ENCODE measurements around the gene SPATA31D4. TPM values are rescaled to one million over a fixed set of nuclear protein-coding genes. Genes with fewer than 3 reads are reported as not detected.
A peak's percentile ranks its signal among the peaks of the same experiment; 100 is the strongest.

SPATA31D4 gene
- polyA plus RNA-seq, 3 donors = not detected

- no peaks in the 10 kb centered on the region for H3K9me3 ChIP-seq (replicated peaks in 1 of 2; ENCODE audit: control insufficient read depth in 1 of 2, insufficient read depth in 1 of 2, low read length in 2 of 2)
- no peak for DNase-seq
- H3K27ac ChIP-seq (ENCODE audit: low read depth in 1 of 2, low read length in 2 of 2) = no peak overlapping the region
- H3K4me1 ChIP-seq (ENCODE audit: control insufficient read depth in 1 of 2, insufficient read depth in 2 of 2, low read length in 2 of 2) = no peaks in the 10 kb centered on the region
- H3K36me3 ChIP-seq (replicated peaks in 1 of 2; ENCODE audit: control insufficient read depth in 1 of 2, insufficient read depth in 2 of 2, low read length in 2 of 2) = no peaks in the 10 kb centered on the region
- no CpG with 5 or more reads among the region's 3 CpGs for WGBS (ENCODE audit: insufficient coverage)
- no peak for TF ChIP-seq CTCF (IDR thresholded peaks at IDR 0.05)
- Mint-ChIP-seq H3K4me3 (no peak overlapping the region), H3K4me1 (no peaks in the 10 kb centered on the region), H3K9me3 (peaks cover 0 to 10% (median 5%) of the 10 kb centered on the region in 7 donors), H3K27me3 (ENCODE audit: low read depth in 3 of 3) (no peaks in the 10 kb centered on the region), H3K36me3 (no peaks in the 10 kb centered on the region), H3K27ac (peak overlapping the region in 1 of 7 donors; percentile 19)
- no peaks in the 10 kb centered on the region for H3K79me2 ChIP-seq (ENCODE audit: insufficient read depth, low read length)
- intact Hi-C loops (cut with micrococcal nuclease) = no loop called here
- no peak overlapping the region for H3K4me3 ChIP-seq (replicated peaks in 1 of 3; ENCODE audit: low read depth in 2 of 3, low read length in 3 of 3)
- no peak overlapping the region for H2AFZ ChIP-seq (ENCODE audit: insufficient read depth, low read depth, low read length, poor library complexity, severe bottlenecking)
- H3K27me3 ChIP-seq (ENCODE audit: control insufficient read depth in 2 of 2, insufficient read depth in 2 of 2, low read length in 2 of 2) = no peaks in the 10 kb centered on the region
- no peak overlapping the region for H3K9ac ChIP-seq (ENCODE audit: insufficient read depth, low read length, poor library complexity, severe bottlenecking)
- H3K4me2 ChIP-seq (replicated peaks; ENCODE audit: extremely low read depth, low read length, poor library complexity, severe bottlenecking) = no peak overlapping the region
- H4K20me1 ChIP-seq (ENCODE audit: insufficient read depth, low read length) = no peaks in the 10 kb centered on the region
Measured at GRCh38 chr9:81902626-81903025, 25.6 kb upstream of the SPATA31D4 start.

- Mint-ChIP-seq H3K27me3 (ENCODE audit: low read depth in 3 of 3) (peaks cover 0 to 2% (median 0%) of the 10 kb centered on the region in 3 donors), H3K4me3 (no peak overlapping the region), H3K9me3 (peaks cover 0 to 8% (median 5%) of the 10 kb centered on the region in 7 donors), H3K4me1 (no peaks in the 10 kb centered on the region), H3K27ac (no peak overlapping the region), H3K36me3 (no peaks in the 10 kb centered on the region)
- no peak for TF ChIP-seq CTCF (IDR thresholded peaks at IDR 0.05)
- Histone ChIP-seq H3K4me2 (replicated peaks; ENCODE audit: extremely low read depth, low read length, poor library complexity, severe bottlenecking) (no peak overlapping the region), H3K9me3 (replicated peaks in 1 of 2; ENCODE audit: control insufficient read depth in 1 of 2, insufficient read depth in 1 of 2, low read length in 2 of 2) (no peaks in the 10 kb centered on the region), H3K79me2 (ENCODE audit: insufficient read depth, low read length) (no peaks in the 10 kb centered on the region), H3K4me1 (ENCODE audit: control insufficient read depth in 1 of 2, insufficient read depth in 2 of 2, low read length in 2 of 2) (no peaks in the 10 kb centered on the region), H3K9ac (ENCODE audit: insufficient read depth, low read length, poor library complexity, severe bottlenecking) (no peak overlapping the region), H3K4me3 (replicated peaks in 1 of 3; ENCODE audit: low read depth in 2 of 3, low read length in 3 of 3) (no peak overlapping the region), H3K27ac (ENCODE audit: low read depth in 1 of 2, low read length in 2 of 2) (no peak overlapping the region), H3K36me3 (replicated peaks in 1 of 2; ENCODE audit: control insufficient read depth in 1 of 2, insufficient read depth in 2 of 2, low read length in 2 of 2) (no peaks in the 10 kb centered on the region), H4K20me1 (ENCODE audit: insufficient read depth, low read length) (no peaks in the 10 kb centered on the region), H3K27me3 (ENCODE audit: control insufficient read depth in 2 of 2, insufficient read depth in 2 of 2, low read length in 2 of 2) (no peaks in the 10 kb centered on the region), H2AFZ (ENCODE audit: insufficient read depth, low read depth, low read length, poor library complexity, severe bottlenecking) (no peak overlapping the region)
- no peak for DNase-seq
- 89% methylated on average over 1 of the region's 3 CpGs for WGBS (ENCODE audit: insufficient coverage)
- intact Hi-C loops (cut with micrococcal nuclease) = no loop called here
Measured at GRCh38 chr9:81906671-81907070, 21.6 kb upstream of the SPATA31D4 start.

Measured in CD14-positive monocyte (primary cell).